ENCODE results near the gene SIK3. TPM values are rescaled to one million over a fixed set of nuclear protein-coding genes. Genes with fewer than 3 reads are reported as not detected.

SIK3 gene
- total and polyA plus RNA-seq, 2 donors (not counting 3 experiments of a cell fraction or from before 2014, with no cell fraction given): 10.3 to 21.3 TPM

- no TSS peak for BruUV-seq (replicated peaks)
- TF ChIP-seq POLR2AphosphoS5 (IDR thresholded peaks at IDR 0.05; ENCODE audit: insufficient read depth, low read depth, low read length) (no peak), POLR2A (IDR thresholded peaks at IDR 0.05; ENCODE audit: low read depth, low read length) (no peak), CTCF (IDR thresholded peaks at IDR 0.05; ENCODE audit: extremely low read depth in 1 of 2, insufficient read depth in 1 of 2, low read depth in 1 of 2, low read length in 2 of 2) (no peak), FOS (IDR thresholded peaks at IDR 0.05; ENCODE audit: borderline replicate concordance, insufficient read depth, low read length) (no peak), EZH2 (IDR thresholded peaks at IDR 0.05; ENCODE audit: borderline replicate concordance, low read depth, low read length, severe bottlenecking) (no peak), MYC (IDR thresholded peaks at IDR 0.05; ENCODE audit: low read depth, low read length) (no peak), JUN (IDR thresholded peaks at IDR 0.05; ENCODE audit: borderline replicate concordance, insufficient read depth, insufficient read length, low read depth) (no peak), GATA2 (IDR thresholded peaks at IDR 0.05; ENCODE audit: insufficient read depth, insufficient read length, low read depth, low read length) (no peak), MAX (IDR thresholded peaks at IDR 0.05; ENCODE audit: insufficient read depth, insufficient read length) (no peak)
- Histone ChIP-seq H3K9ac (replicated peaks; ENCODE audit: extremely low read depth, insufficient read depth, low read length) (no peak overlapping the region), H3K27me3 (ENCODE audit: control insufficient read depth in 2 of 2, insufficient read depth in 2 of 2, low read length in 2 of 2) (no peaks in the 10 kb centered on the region), H4K20me1 (replicated peaks; ENCODE audit: control insufficient read depth, extremely low read depth, insufficient read depth, low read length) (no peaks in the 10 kb centered on the region), H3K36me3 (ENCODE audit: control insufficient read depth in 2 of 2, extremely low read depth in 1 of 2, insufficient read depth in 2 of 2, low read length in 2 of 2) (no peaks in the 10 kb centered on the region), H3K27ac (ENCODE audit: insufficient read depth, low read depth, low read length) (no peak overlapping the region), H2AFZ (ENCODE audit: low read depth, low read length) (no peak overlapping the region), H3K4me1 (ENCODE audit: control insufficient read depth, extremely low read depth, insufficient read depth, low read length) (no peaks in the 10 kb centered on the region), H3K4me3 (replicated peaks in 1 of 3; ENCODE audit: insufficient read depth in 1 of 3, low read depth in 1 of 3, low read length in 3 of 3) (no peak overlapping the region), H3K9me1 (replicated peaks; ENCODE audit: control insufficient read depth, extremely low read depth, insufficient read depth, low read length) (no peaks in the 10 kb centered on the region), H3K9me3 (replicated peaks; ENCODE audit: control insufficient read depth, insufficient read depth, low read length) (no peaks in the 10 kb centered on the region), H3K4me2 (ENCODE audit: insufficient read depth, low read length) (no peak overlapping the region), H3K79me2 (ENCODE audit: control insufficient read depth, insufficient read depth, low read length) (no peaks in the 10 kb centered on the region)
- ChIA-PET POLR2A (no interaction called here), CTCF (interaction anchor here (1.7 kb wide), 1 partner anchor 12 kb away, joined by 6 read pairs; no protein-coding TSS in a partner anchor)
- dilution Hi-C loops (cut with MboI; ENCODE audit: extremely low pct_ligation_motif_present, low sequenced_read_pairs) (no loop called here), intact Hi-C loops (cut with micrococcal nuclease) (no loop called here)
- no peak for FAIRE-seq
- no peak for DNase-seq (ENCODE audit: low read depth, low spot score)
Observed at GRCh38 chr11:116939499-116939898, 158.7 kb downstream of the SIK3 start.

Measured in endothelial cell of umbilical vein (primary cell).